Endothelial cell (in vitro differentiated cells): Measurements from ENCODE around the gene C6orf58. TPM values are rescaled to one million over a fixed set of nuclear protein-coding genes. Genes with fewer than 3 reads are reported as not detected.
A peak's percentile ranks its signal among the peaks of the same experiment; 100 is the strongest.

Experiments
- DNase-seq: peaks from one replicate; pipeline ENCODE4 v3.0.0; 2021; ENCODE audit warnings: low spot score
- H3K27ac Mint-ChIP-seq: one replicate; pipeline ENCODE4 v1.8.0; 2021; ENCODE audit warnings: mixed read lengths, inconsistent platforms; ENCODE audit not compliant: unreplicated experiment
- H3K27me3 Mint-ChIP-seq: one replicate; pipeline ENCODE4 v1.8.0; 2021; ENCODE audit warnings: mild to moderate bottlenecking, moderate library complexity, mixed read lengths, inconsistent platforms; ENCODE audit not compliant: unreplicated experiment
- H3K36me3 Mint-ChIP-seq: one replicate; pipeline ENCODE4 v1.8.0; 2021; ENCODE audit warnings: mild to moderate bottlenecking, low read depth, mixed read lengths, inconsistent platforms; ENCODE audit not compliant: unreplicated experiment
- H3K4me1 Mint-ChIP-seq: one replicate; pipeline ENCODE4 v1.8.0; 2021; ENCODE audit warnings: mild to moderate bottlenecking, mixed read lengths, inconsistent platforms; ENCODE audit not compliant: unreplicated experiment
- H3K4me3 Mint-ChIP-seq: one replicate; pipeline ENCODE4 v1.8.0; 2021; ENCODE audit warnings: mild to moderate bottlenecking, mixed read lengths, inconsistent platforms; ENCODE audit not compliant: unreplicated experiment
- H3K9me3 Mint-ChIP-seq: one replicate; pipeline ENCODE4 v1.8.0; 2021; ENCODE audit warnings: mixed read lengths, inconsistent platforms; ENCODE audit not compliant: unreplicated experiment
- long read RNA-seq: library from polyadenylated mRNA; unstranded; transcript quantifications from one replicate; pipeline ENCODE4 v2.0.0, GENCODE V29; 2020; ENCODE audit not compliant: unreplicated experiment
- total RNA-seq: library from RNA; stranded (reverse); fragmentation: NEBNext Ultra II Directional; extraction: Animal tissue kit (Norgen Biotek cat#: 25700); gene quantifications from one replicate; pipeline ENCODE4 v1.2.1, GENCODE V29; 2021; ENCODE audit not compliant: unreplicated experiment
- TF ChIP-seq, protein P1 (sequence below): fragments of 200-600 bp; sonication (generic); IDR thresholded peaks from one replicate; pipeline ENCODE4 v1.5.0; 2021; ENCODE audit warnings: antibody characterized with exemption; ENCODE audit not compliant: unreplicated experiment

The C6orf58 gene
- 0.82 TPM for total RNA-seq
- long read RNA-seq, partial matches to known transcripts: 0 of 4 reads
- long read RNA-seq, other reads (novel, unspliced or antisense): 1 of 4 reads

DNA sequence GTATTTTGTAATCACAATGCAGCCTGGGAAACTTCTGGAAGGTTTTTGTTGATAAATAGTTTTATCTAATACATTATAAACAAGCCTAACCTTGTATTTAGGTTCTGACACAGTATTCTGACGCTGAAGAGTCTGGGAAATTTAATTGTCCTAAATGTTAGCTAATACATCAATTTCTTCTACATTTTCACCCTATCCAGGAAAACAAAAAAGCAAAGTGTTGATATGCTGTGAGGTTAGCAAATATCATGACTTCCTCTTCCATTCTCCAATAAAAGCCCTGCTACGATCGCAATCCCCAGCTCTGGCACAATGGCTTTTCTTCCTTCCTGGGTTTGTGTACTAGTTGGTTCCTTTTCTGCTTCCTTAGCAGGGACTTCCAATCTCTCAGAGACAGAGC lies at the start of gene C6orf58:
TSS of gene C6orf58 (plus strand) at position 301 of the 400 bp plus-strand sequence. CDS start at position 313, 12 bp downstream.
- Mint-ChIP-seq H3K4me3 (no peak within 1 kb of the TSS), H3K27ac (peak within 1 kb of the TSS; percentile 58), H3K36me3 (no peaks in the 10 kb centered on the region), H3K9me3 (no peaks in the 10 kb centered on the region), H3K27me3 (no peaks in the 10 kb centered on the region), H3K4me1 (peaks cover 14% of the 10 kb centered on the region)
- TF ChIP-seq, protein P1, sequence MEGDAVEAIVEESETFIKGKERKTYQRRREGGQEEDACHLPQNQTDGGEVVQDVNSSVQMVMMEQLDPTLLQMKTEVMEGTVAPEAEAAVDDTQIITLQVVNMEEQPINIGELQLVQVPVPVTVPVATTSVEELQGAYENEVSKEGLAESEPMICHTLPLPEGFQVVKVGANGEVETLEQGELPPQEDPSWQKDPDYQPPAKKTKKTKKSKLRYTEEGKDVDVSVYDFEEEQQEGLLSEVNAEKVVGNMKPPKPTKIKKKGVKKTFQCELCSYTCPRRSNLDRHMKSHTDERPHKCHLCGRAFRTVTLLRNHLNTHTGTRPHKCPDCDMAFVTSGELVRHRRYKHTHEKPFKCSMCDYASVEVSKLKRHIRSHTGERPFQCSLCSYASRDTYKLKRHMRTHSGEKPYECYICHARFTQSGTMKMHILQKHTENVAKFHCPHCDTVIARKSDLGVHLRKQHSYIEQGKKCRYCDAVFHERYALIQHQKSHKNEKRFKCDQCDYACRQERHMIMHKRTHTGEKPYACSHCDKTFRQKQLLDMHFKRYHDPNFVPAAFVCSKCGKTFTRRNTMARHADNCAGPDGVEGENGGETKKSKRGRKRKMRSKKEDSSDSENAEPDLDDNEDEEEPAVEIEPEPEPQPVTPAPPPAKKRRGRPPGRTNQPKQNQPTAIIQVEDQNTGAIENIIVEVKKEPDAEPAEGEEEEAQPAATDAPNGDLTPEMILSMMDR: no peak
- no peak for DNase-seq

DNA sequence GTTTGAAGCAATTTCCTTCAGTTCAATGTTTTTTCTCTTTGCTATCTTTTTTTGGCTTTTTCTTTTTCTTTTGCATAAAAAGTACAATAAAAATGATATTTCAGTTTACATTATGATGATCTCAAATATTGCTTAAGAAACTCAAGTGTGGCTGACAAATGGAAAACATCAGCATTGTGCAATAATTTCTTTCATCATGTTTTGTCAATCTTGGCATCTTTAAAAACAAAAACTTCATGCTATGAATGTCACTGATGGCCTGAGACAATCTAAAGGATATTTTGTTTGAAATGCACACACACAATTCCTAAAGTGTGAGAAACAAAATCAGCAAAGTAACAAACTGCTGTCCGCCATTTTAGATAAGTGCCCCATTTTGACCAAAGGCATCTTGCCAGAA lies 44.0 kb upstream of the C6orf58 start:
- H3K27ac Mint-ChIP-seq: no peak overlapping the region
- no peaks in the 10 kb centered on the region for H3K9me3 Mint-ChIP-seq
- no peaks in the 10 kb centered on the region for H3K27me3 Mint-ChIP-seq
- TF ChIP-seq, protein P1: no peak
- peaks cover 7% of the 10 kb centered on the region for H3K4me1 Mint-ChIP-seq
- H3K36me3 Mint-ChIP-seq: no peaks in the 10 kb centered on the region
- no peak for DNase-seq
- H3K4me3 Mint-ChIP-seq: no peak overlapping the region

DNA sequence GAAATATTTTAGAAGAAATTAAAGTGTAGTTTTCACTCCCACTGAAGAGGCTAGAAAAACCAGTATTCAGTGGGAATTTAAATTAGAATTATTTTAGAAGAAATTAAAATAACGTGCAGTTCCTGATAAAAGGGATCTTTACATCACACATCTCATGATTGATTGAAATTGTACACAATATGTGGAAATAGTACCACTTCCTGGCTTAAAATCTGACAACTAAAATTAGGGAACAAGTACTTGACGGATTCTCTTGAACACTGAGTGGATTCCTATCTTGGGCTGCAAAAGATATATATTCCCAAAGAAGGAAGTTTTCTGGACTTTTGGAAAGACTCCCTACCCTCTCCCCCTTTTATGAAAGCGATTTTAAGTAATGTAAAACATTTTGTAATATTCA lies 43.2 kb upstream of the C6orf58 start:
- Mint-ChIP-seq H3K4me3 (no peak overlapping the region), H3K36me3 (no peaks in the 10 kb centered on the region), H3K9me3 (no peaks in the 10 kb centered on the region), H3K4me1 (peaks cover 8% of the 10 kb centered on the region), H3K27ac (no peak overlapping the region), H3K27me3 (no peaks in the 10 kb centered on the region)
- TF ChIP-seq, protein P1: no peak
- no peak for DNase-seq

DNA sequence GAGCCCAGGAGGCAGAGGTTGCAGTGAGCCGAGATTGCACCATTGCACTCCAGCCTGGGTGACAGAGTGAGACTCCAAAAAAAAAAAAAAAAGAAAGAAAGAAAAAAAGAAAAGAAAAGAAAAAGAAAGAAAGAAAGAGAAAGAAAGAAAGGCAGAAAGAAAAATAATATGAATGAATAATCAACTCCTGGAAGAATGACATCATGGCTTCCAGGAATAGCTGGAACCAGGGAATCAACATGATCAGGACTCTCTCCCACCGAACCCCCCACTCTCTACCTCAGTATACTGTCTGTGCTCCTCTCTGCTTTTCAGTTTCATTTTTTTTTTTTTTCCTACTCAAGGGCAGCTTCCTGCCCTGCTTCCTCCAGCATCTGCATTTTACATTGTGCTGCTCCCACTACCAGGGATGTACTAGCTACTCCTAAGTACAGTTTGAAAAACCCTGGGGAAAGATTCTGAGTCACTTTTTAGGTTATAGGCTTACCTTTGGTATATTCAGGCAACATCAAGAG lies 38.2 kb upstream of the C6orf58 start:
- no peaks in the 10 kb centered on the region for H3K36me3 Mint-ChIP-seq
- H3K27ac Mint-ChIP-seq: peak overlapping the region; percentile 44
- TF ChIP-seq, protein P1: no peak
- peaks cover 11% of the 10 kb centered on the region for H3K4me1 Mint-ChIP-seq
- H3K4me3 Mint-ChIP-seq: no peak overlapping the region
- no peaks in the 10 kb centered on the region for H3K27me3 Mint-ChIP-seq
- H3K9me3 Mint-ChIP-seq: no peaks in the 10 kb centered on the region
- DNase-seq: no peak

DNA sequence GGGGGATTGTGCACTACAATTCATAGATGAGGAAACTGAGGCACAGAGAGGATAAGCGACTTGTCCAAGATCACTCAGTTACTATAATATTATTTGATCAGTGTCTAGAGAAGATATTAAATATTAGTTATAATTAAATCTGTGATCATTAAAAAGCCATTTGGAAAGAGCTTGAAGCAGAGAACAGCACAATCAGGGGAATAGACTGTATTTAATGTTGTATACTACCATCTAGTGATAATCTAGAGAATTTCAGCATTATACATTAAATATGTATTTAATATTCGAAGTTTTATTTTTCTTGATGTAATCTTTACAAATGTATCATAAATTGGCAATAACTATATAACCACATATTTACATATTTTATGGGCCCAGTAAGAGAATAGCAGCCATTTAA lies 37.7 kb upstream of the C6orf58 start:
- Mint-ChIP-seq H3K27ac (no peak overlapping the region), H3K27me3 (no peaks in the 10 kb centered on the region), H3K9me3 (no peaks in the 10 kb centered on the region), H3K4me3 (no peak overlapping the region), H3K4me1 (peaks cover 6% of the 10 kb centered on the region), H3K36me3 (no peaks in the 10 kb centered on the region)
- DNase-seq: no peak
- TF ChIP-seq, protein P1: no peak
